ENCODE measurements around the gene UBA3.

UBA3 gene

DNA sequence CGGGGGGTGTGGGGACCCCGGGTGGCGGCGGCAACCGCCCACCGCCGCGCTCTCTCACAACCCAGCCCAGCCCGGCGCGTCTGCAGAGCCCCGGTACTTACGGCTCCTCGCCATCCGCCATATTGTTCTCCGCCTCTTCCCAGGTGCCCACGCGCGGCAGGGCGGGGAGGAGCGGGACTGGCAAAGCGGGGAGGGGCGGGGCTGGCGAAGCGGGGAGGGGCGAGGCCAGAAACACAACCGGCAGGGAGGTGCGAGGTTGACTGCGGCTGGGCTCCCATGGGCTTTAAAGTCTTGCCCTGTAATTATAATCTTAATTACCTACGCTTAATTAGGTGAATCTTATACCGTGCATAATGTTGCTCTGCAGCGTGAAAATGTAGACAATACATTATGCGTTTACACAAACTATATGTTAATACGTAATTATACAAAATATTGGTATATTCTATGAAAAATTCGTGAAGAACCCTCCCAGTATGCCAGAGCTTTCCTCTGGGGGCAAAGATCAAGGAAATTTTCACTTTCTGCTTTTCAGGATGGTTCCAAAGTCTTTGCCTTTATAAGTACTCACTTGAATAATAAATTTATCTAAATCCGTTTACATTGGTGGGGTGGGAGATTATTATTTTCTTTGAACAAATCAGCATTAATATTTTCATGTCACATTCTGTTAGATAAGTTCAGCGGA lies at the start of gene UBA3:
TSS of gene UBA3 (minus strand) at position 133 of the 688 bp plus-strand sequence. CDS start at position 121, 12 bp downstream.
- peak; percentile 26 for DNase-seq

DNA sequence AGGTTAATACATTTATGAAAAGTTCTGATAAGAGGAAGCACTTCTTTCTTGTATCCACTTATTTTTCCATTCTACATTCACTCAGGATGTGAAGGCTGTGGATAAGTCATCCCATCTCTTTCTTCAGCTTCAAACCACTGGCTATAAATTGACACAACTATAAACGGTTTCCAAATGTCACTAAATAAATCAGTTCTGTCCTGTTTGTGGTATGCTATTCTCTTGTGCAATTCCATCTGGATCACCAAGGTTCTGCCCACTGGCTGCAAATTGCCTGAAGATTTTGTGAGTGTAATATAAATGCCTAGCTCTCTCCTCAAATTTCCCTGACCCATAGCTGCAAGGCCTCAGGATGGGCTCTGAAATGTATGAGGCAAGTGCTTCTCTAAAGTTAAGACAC lies 49.4 kb upstream of the UBA3 start:
- no peak for DNase-seq

- no peak for DNase-seq
Observed at GRCh38 chr3:69128509-69128908, 48.3 kb upstream of the UBA3 start.

DNA sequence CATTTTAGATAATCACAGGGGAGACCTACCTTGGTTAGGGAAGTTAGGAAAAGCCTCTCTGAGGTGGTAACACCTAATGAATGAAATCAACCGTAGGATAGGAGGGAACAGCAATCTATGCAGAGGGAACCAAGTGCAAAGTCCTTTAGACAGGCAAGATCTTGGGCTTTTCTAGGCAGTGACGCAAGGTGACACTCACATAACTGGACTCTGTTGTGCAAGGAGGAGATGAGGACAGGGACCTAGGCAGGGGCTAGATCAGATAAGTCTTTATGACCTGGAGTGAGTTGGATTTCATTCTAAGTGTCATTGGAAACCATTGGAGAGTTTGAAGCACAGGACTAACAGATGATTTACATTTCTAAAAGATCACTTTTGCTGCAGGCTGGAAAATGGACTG lies 46.8 kb upstream of the UBA3 start:
- no peak for DNase-seq

DNA sequence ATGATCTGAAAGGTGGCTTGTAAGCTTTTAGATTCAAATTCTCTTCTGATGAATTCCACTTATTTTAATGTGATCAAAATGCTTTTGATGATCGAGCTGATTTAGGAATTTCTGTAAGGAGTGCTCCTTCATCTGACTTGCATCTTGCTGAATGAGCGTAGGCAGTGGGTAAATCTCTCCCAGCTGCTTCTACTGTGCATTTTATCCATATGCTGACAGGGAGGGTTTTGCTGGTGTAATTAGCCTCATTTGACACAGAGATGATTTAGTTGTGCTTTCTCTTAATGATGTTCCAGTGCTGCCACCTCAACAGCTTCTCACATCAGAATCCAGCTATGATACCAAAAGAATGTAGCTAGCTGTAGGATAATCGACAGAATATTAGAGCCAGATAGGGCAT lies 46.1 kb upstream of the UBA3 start:
- DNase-seq = no peak

DNA sequence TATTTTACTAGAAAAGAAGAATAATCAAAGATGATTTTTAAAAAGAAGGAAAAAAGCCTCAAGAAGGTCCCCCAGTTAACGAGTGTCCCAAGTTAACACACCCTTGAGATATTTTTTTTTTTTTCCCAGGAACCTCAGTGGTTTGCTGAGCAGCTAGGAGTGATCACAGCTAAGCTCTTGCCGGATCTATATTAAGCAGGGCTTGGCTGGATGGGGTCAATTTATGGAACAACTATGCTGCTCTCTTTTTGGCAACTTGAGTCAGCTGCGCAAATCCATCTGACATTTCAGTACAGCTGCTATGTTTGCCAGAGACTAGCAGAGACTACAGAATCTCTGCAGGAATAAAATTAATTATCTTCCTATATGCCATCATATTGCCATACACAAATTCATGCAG lies 42.2 kb upstream of the UBA3 start, which contains the start of gene LMOD3:
TSS of gene LMOD3 (minus strand) at position 193 of the 400 bp plus-strand sequence. CDS start 209 bp downstream, outside the sequence.
- DNase-seq = no peak

- DNase-seq = no peak
Observed at GRCh38 chr3:69121950-69122349, 41.8 kb upstream of the UBA3 start.

DNA sequence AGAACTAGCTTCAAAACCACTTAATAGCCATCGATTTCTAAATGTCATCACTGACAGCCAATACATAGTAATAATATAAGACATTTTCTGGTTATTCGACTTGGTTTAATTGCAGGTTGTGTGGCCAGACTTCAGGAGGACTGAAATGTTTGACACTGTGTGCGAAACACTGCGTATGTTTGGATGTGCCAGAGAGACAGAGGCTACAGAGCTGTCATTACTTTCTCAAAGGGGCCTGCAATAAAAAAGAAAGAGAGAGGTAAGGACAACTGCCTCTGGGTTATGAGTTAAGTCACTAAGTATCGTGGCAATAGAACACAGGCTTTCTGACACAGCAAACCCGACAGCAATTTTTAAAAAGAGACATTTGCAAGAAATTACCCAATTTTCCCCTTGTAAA lies 41.3 kb upstream of the UBA3 start:
- no peak for DNase-seq

- peak; percentile 19 for DNase-seq
Observed at GRCh38 chr3:69120879-69121464, 40.8 kb upstream of the UBA3 start.

DNA sequence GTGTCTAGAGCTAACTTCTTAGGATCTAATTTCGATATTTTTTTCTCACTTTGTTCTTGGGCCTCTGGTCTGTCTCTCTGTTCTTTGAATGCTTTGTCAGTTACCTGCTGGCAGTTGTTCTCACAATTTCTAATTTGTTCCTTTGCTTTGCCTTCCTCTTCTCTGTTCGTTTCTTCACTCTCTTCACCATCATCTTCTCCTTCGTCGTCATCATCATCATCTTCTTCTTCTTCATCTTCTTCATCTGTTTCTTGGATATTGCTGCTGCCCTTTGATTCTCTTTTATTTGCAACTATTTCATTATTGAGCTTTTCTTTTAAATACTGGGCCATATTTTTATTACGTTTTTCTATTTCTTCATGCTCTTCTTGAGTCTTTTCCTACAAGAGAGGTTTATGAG lies 39.5 kb upstream of the UBA3 start:
- DNase-seq = no peak

DNA sequence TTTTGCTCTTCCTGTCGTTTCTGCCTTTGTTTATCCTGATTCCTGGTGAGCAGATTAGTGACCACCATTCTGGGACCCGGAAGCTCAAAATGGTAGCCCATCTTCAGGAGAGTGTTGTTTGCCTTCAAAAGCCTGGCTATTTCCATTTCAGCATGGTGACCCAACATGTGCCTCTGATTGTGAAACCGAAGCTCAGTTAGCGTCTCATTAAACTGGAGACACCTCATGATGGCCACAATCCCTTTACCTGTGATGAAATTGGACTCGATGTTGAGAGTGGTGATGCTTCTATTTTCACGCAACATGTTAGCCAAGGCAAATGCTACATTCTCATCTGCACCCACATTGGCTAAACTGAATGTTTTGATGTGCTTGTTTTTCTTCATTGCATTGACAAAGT lies 39.0 kb upstream of the UBA3 start:
- no peak for DNase-seq

GRCh38 chr3:69118555-69118954 lies 38.4 kb upstream of the UBA3 start:
- no peak for DNase-seq

- DNase-seq = peak; percentile 4
Observed at GRCh38 chr3:69116897-69117296, 36.7 kb upstream of the UBA3 start.

DNA sequence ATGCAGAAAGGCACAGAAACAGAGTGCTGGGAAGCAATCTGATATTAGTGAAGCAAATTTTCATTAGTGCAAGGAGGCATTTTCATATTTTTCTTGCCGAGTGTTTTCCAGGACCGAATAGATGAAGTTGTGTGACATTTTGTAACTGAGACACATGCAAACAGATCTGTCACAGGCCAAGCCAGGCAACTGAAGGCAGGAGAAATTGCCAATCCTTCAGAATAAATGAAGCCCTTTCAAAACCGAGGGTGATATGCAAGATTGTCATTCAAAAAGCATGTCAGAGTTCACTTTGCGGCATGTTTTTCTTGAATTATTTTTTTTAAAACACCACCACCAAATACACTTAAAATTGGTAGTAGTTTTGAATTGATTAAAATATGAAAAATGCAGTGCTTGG lies 36.0 kb upstream of the UBA3 start:
- no peak for DNase-seq

- no peak for DNase-seq
Observed at GRCh38 chr3:69115731-69116130, 35.6 kb upstream of the UBA3 start.

- no peak for DNase-seq
Observed at GRCh38 chr3:69113536-69113935, 33.4 kb upstream of the UBA3 start.

- DNase-seq = no peak
Observed at GRCh38 chr3:69110941-69111546, 30.9 kb upstream of the UBA3 start.

- DNase-seq = no peak
Observed at GRCh38 chr3:69108811-69109210, 28.6 kb upstream of the UBA3 start.

- DNase-seq = no peak
Observed at GRCh38 chr3:69107841-69108240, 27.7 kb upstream of the UBA3 start.

GRCh38 chr3:69105320-69105719 lies 25.2 kb upstream of the UBA3 start:
- no peak for DNase-seq

DNA sequence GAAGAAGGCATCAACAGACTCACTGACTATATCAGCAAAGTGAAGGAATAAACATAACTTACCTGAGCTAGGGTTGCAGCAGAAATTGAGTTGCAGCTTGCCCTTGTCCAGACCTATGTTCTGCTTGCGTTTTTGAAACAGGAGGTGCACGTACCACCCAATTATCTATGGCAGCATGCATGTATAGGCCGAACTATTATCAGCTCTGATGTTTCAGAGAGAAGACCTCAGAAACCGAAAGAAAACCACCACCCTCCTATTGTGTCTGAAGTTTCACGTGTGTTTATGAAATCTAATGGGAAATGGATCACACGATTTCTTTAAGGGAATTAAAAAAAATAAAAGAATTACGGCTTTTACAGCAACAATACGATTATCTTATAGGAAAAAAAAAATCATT lies 24.4 kb upstream of the UBA3 start:
- no peak for DNase-seq

DNA sequence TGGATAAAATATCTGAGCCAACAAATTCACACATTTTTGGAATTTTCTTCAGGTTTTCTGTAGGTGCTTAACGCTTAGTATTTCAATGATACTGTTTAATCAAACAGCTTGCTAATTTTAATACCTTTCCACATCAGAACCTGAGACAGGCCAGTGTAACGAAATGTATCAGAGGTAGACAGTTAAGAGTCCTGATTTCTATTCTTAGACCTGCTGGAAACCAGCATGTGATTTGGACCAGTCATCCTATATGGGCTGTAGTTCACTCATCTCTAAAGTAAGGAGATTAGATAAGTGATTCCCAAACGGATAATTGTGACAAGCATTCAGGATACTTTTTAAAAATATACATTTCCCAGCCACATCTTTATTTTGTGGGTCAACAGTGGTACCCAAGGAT lies 23.0 kb upstream of the UBA3 start:
- no peak for DNase-seq

DNA sequence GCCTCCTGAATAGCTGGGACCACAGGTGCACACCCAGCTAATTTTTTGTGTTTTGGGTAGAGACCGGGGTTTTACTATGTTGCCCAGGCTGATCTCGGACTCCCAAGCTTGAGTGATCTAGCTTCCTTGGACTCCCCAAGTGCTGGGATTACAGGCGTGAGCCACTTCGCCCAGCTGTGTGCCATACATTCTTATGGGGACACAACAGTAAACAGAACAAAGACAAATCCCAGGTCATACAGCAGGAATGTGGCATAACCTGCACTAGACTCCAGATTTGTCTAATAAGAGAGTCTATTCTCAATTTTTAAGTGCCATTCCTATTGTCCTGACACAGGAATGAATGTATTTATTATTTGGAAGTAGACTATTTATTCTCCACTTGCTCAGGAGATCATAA lies 22.2 kb upstream of the UBA3 start:
- DNase-seq = no peak

DNA sequence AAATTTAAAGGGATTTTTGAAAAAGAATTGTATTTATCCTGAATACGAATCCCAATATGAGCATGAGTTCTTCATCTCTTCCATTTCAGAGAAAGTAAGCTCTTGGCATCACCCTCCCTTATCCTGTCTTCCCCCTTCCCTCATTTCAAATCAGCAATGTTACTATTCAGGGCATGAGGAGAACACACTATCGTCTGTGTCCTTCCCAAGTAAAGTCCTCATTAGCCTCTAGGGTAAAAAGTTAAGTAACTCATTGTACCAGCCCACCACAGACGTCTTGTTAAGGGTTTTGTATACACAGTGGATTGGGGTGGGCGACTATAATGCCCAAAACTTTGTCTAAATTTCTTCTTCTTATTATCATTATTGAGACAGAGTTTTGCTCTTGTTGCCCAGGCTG lies 19.4 kb upstream of the UBA3 start:
- no peak for DNase-seq

Data from NCI-H1048 (cell line).